GM19324 (cell line): ENCODE results near the gene PPM1H.
"Not testable (repeated sequence)": the region's sequence is repeated elsewhere in the genome, so short reads cannot be mapped to it uniquely, and the experiment has no call there.

Experiments
- ATAC-seq: cut with Tn5 transposase; IDR thresholded peaks from one replicate; pipeline ENCODE4 v1.9.1; 2021; ENCODE audit warnings: mild to moderate bottlenecking, moderate library complexity; ENCODE audit not compliant: unreplicated experiment, low FRiP score

The PPM1H gene

GRCh38 chr12:62947364-62947763 is 12.4 kb upstream of the PPM1H start:
- no peak for ATAC-seq

- ATAC-seq: no peak
Measured at GRCh38 chr12:62943779-62944395, 8.9 kb upstream of the PPM1H start.

DNA sequence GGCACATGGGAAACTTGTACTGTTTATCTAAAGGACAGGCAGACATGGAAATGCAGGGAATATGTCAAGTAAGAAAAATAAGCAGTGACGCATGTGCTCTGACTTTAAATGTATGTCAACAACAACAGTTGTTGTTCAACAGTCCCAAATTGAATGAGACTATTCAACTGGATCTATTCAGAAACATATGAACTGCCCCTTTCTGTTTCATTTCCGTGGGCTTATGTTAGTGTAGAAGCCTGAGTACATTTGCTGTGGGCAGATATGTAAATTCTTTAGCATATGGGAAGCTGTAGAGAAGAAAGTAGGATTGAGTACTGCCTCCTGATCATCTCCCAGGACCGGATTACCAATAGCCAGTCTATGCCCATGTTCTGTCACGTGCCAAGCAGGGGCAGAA is 7.4 kb upstream of the PPM1H start:
- ATAC-seq: not testable (repeated sequence)

- peak; percentile 59 for ATAC-seq
Measured at GRCh38 chr12:62934239-62934798, 631 bp downstream of the PPM1H start.

GRCh38 chr12:62933602-62934238 is 1.2 kb downstream of the PPM1H start:
- ATAC-seq: no peak

- ATAC-seq: no peak
Measured at GRCh38 chr12:62933220-62933601, 1.7 kb downstream of the PPM1H start.

GRCh38 chr12:62931477-62931876 is 3.5 kb downstream of the PPM1H start:
- no peak for ATAC-seq

- no peak for ATAC-seq
Measured at GRCh38 chr12:62930546-62931425, 4.2 kb downstream of the PPM1H start.

DNA sequence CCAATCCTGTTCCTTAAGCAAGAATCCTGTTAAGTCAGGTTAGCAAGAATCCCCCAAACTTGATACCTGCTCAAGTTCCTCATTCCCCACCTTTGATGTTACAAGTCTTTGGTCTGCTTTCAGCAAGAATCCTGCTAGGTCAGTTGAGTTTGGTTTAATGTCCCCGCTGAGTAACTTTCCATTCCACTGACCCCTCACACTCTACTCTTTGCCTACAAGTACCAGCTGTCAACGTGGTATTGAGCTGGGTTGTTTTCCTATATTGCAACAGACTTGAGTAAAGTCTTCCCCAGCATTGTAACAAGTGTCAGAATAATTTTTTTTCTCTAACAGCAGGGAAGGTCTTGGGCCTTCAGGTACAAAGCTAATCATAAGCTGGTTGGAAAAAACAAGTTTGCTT is 6.3 kb downstream of the PPM1H start:
- no peak for ATAC-seq

DNA sequence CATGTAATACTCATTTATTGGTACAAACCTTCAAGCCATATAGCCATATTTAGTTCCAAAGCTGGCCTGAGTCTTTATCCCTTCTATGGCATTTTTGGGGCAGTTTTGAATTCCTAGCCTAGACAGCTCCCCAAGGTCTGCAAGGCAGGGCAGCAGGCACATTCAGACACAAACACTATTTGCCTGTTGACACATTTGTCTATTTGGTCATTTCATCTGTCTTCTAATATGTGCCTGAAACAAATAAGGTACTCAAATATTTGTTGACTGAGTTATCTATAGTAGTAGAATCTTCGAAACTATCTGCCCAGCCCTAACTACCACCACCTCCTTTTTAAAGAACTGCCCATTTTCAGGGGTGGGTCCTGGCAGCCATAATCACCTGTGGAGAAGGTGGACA is 9.3 kb downstream of the PPM1H start:
- ATAC-seq: no peak

GRCh38 chr12:62924084-62924483 is 10.9 kb downstream of the PPM1H start:
- no peak for ATAC-seq

DNA sequence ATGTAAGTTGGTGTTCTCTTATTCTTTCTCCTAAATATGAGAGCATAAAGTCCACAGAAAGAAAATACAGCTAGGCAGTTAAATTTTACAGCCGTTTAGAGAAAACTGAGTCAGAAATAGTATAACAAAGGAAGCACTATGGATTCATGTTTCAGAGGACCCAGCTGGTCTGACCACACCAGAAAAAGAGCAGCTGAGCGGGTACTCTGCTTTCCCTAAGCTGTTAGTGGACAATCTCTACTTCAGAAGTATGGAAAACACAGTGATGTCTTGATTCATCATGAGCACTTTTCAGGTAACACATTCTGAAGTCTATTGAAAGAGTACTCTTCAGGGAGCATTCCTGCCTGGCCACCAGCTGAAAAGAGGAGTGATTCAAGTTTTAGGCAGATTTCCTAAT is 12.4 kb downstream of the PPM1H start:
- no peak for ATAC-seq

DNA sequence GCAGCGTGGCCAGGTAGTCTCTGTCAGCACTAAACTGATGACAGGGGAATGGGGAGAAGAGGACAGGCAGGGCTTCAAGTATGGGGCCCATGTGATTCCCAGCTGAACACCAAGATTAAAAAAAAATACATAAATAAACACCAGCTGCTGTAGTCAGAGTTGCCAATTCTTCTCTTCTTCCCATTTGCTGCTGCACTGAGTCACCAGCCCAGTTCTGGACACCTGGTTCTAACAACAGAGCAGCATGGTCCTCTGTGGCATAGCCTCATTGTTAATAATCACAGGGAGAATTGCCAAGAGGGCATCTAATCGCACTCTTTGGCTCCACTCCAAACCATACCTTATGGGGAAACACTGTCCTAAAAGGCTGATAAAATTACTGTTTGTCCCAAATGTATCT is 15.1 kb downstream of the PPM1H start:
- ATAC-seq: no peak

- no peak for ATAC-seq
Measured at GRCh38 chr12:62917926-62918325, 17.0 kb downstream of the PPM1H start.

DNA sequence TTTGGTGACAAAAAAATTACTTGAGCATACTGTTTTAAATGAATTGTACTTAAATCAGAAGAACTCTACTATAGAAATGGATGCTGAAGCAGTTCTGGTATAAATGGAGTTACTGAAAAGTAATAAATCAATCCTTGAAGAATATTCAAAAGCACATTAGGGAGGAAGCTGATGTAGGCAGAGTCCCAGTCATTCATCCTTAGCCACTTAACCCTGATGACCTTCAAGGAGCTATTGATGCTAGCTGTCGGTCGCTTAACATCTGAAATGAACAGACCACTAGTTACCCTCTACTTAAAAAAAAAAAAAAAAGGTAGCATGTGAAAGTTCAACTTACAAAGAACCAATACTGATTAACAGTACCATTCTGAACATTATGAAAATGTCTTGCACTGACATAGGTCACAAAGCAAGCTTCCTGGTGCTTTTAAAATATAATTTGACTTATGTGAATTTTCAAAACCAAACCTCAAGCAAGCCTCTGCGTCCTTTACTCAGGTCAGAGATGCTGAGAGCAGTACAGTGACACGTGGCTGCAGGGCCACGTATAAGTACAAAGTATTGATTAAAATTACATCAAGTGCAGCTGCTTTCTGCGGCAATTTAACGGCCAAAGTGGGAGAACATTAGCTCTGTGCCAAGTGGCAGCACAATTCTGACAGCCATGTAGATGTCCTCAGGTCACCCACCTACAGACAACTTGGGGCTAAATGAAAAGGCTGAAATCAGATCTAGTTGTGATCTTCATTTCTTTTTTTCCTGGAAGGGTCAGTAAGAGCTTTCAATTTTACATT is 18.1 kb downstream of the PPM1H start:
- no peak for ATAC-seq

GRCh38 chr12:62915204-62915529 is 19.8 kb downstream of the PPM1H start:
- ATAC-seq: no peak

- ATAC-seq: no peak
Measured at GRCh38 chr12:62914443-62915203, 20.3 kb downstream of the PPM1H start.

DNA sequence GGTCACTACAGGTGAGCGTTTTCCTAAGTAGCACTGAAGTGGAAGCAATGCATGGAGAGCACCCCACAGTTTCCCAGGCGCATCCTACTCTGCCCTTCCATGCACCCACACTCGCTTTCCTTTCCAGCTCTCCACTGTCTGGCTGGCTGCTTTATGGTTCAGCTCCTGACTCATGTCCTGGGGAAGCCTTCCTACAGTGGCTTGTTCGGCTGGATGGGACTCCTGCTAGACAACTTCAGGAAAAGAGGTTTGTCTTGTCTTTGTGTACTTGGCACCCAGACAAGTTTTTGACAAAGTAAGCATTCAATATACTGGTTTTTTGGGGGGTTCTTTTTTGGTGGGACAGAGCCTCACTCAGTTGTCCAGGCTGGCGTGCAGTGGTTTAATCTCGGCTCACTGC is 21.6 kb downstream of the PPM1H start:
- ATAC-seq: no peak

GRCh38 chr12:62912644-62913043 is 22.3 kb downstream of the PPM1H start:
- ATAC-seq: no peak

GRCh38 chr12:62911286-62911685 is 23.7 kb downstream of the PPM1H start:
- ATAC-seq: no peak
